HEK293T (cell line): ENCODE data around the gene TMEM263.

ENCODE experiments used
- CTCF ChIA-PET: fragments of 350-600 bp; formaldehyde crosslinking; extraction: SDS; loops from one replicate; lab custom pipeline; 2021; ENCODE audit warnings: antibody characterized with exemption, inconsistent platforms; lab: Yijun Ruan, JAX
- POLR2A ChIA-PET: fragments of 350-600 bp; formaldehyde crosslinking; extraction: SDS; loops from one replicate; lab custom pipeline; 2020; ENCODE audit warnings: antibody characterized with exemption, inconsistent platforms; lab: Yijun Ruan, JAX
- DNase-seq: peaks from one replicate; pipeline ENCODE4 v3.0.0; 2012; ENCODE audit warnings: mixed read lengths; ENCODE audit errors: extremely low spot score
- ARNT ChIP-seq: fragments of 450-650 bp; IDR thresholded peaks from 2 replicates; pipeline ENCODE4 v1.6.1; 2017; ENCODE audit warnings: mild to moderate bottlenecking
- BHLHE40 ChIP-seq: fragments of 450-650 bp; IDR thresholded peaks from 2 replicates; pipeline ENCODE4 v1.6.1; 2016; ENCODE audit warnings: mild to moderate bottlenecking, moderate library complexity, borderline replicate concordance
- CTBP1 ChIP-seq: fragments of 450-650 bp; IDR thresholded peaks from 2 replicates; pipeline ENCODE4 v1.6.1; 2016; ENCODE audit warnings: borderline replicate concordance
- ELF4 ChIP-seq: fragments of 450-650 bp; IDR thresholded peaks from 2 replicates; pipeline ENCODE4 v1.6.1; 2017; ENCODE audit warnings: antibody characterized with exemption
- FOXA1 ChIP-seq: fragments of 450-650 bp; IDR thresholded peaks from 2 replicates; pipeline ENCODE4 v1.6.1; 2016; ENCODE audit warnings: mild to moderate bottlenecking
- FOXK2 ChIP-seq: fragments of 450-650 bp; IDR thresholded peaks from 2 replicates; pipeline ENCODE4 v1.6.1; 2016; ENCODE audit warnings: mild to moderate bottlenecking
- FOXM1 ChIP-seq: fragments of 450-650 bp; IDR thresholded peaks from 2 replicates; pipeline ENCODE4 v1.6.1; 2017; ENCODE audit warnings: mild to moderate bottlenecking, borderline replicate concordance
- HDGF ChIP-seq: fragments of 450-650 bp; IDR thresholded peaks from 2 replicates; pipeline ENCODE4 v1.6.1; 2017; ENCODE audit warnings: antibody characterized with exemption, borderline replicate concordance
- L3MBTL2 ChIP-seq: fragments of 450-650 bp; conservative IDR thresholded peaks from 2 replicates; pipeline ENCODE4 v1.6.1; 2016; ENCODE audit warnings: mild to moderate bottlenecking
- LEF1 ChIP-seq: fragments of 450-650 bp; IDR thresholded peaks from 2 replicates; pipeline ENCODE4 v1.6.1; 2017; ENCODE audit warnings: mild to moderate bottlenecking, borderline replicate concordance
- NFRKB ChIP-seq: fragments of 450-650 bp; IDR thresholded peaks from 2 replicates; pipeline ENCODE4 v1.6.1; 2016; ENCODE audit warnings: mild to moderate bottlenecking, moderate library complexity
- SP1 ChIP-seq: fragments of 450-650 bp; IDR thresholded peaks from 2 replicates; pipeline ENCODE4 v1.6.1; 2017
- SUZ12 ChIP-seq: fragments of 450-650 bp; IDR thresholded peaks from 2 replicates; pipeline ENCODE4 v1.6.1; 2016; ENCODE audit warnings: mild to moderate bottlenecking
- TARDBP ChIP-seq: fragments of 450-650 bp; IDR thresholded peaks from 2 replicates; pipeline ENCODE4 v1.6.1; 2016
- ZNF384 ChIP-seq: fragments of 450-650 bp; IDR thresholded peaks from 2 replicates; pipeline ENCODE4 v1.6.1; 2016
- TF ChIP-seq, protein P1 (sequence below): fragments of 450-650 bp; IDR thresholded peaks from 2 replicates; pipeline ENCODE4 v1.6.1; 2016

The TMEM263 gene

DNA sequence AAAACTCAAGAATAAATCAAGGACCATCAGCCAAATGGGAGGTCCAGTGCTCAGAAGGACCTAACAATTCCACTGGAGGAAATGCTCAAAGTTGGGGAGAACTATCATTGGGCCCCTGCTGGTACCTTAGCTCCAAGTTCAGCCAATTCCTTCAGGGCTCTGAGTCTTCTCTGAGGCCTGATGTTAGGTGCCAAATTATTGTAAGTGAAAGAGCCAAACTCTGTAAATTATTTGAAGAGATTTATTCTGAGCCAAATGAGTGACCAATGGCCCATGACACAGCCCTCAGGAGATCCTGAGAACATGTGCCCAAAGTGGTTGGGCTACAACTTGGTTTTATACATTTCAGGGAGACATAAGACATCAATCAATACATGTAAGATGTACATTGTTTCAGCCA, 8.2 kb upstream of the TMEM263 start:
- ChIA-PET CTCF (interaction anchor here (0.7 kb wide), 1 partner anchor 132 kb away, joined by 5 read pairs; no protein-coding TSS in a partner anchor), POLR2A (no interaction called here)
- TF ChIP-seq L3MBTL2 (no peak), FOXA1 (no peak), FOXK2 (no peak)
- no peak for DNase-seq

DNA sequence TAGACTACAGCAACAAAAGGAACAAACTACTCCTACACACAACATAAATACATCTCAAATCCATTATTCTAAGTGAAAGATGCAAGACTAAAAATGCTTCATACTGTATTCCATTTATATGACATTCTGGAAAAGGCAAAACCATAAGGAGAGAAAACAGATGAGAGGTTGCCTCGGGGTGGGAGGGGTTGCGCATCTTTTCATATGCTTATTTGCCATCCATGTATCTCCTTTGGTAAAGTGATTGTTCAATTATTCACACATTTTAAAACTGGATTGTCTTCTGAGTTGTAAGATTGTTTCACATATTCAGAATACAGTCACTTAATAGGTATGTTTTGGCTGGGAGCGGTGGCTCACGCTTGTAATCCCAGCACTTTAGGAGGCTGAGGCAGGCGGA, 5.1 kb upstream of the TMEM263 start:
- no peak for DNase-seq
- TF ChIP-seq TARDBP: no peak
- TF ChIP-seq FOXA1: no peak
- TF ChIP-seq CTBP1: no peak
- TF ChIP-seq NFRKB: no peak
- no peak for TF ChIP-seq ZNF384
- no peak for TF ChIP-seq L3MBTL2
- no peak for TF ChIP-seq HDGF
- TF ChIP-seq, protein P1, sequence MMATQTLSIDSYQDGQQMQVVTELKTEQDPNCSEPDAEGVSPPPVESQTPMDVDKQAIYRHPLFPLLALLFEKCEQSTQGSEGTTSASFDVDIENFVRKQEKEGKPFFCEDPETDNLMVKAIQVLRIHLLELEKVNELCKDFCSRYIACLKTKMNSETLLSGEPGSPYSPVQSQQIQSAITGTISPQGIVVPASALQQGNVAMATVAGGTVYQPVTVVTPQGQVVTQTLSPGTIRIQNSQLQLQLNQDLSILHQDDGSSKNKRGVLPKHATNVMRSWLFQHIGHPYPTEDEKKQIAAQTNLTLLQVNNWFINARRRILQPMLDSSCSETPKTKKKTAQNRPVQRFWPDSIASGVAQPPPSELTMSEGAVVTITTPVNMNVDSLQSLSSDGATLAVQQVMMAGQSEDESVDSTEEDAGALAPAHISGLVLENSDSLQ: no peak
- TF ChIP-seq FOXK2: no peak
- no peak for TF ChIP-seq BHLHE40
- TF ChIP-seq SP1: no peak
- TF ChIP-seq SUZ12: no peak
- TF ChIP-seq ELF4: no peak
- no peak for TF ChIP-seq LEF1
- ChIA-PET CTCF (no interaction called here), POLR2A (no interaction called here)

DNA sequence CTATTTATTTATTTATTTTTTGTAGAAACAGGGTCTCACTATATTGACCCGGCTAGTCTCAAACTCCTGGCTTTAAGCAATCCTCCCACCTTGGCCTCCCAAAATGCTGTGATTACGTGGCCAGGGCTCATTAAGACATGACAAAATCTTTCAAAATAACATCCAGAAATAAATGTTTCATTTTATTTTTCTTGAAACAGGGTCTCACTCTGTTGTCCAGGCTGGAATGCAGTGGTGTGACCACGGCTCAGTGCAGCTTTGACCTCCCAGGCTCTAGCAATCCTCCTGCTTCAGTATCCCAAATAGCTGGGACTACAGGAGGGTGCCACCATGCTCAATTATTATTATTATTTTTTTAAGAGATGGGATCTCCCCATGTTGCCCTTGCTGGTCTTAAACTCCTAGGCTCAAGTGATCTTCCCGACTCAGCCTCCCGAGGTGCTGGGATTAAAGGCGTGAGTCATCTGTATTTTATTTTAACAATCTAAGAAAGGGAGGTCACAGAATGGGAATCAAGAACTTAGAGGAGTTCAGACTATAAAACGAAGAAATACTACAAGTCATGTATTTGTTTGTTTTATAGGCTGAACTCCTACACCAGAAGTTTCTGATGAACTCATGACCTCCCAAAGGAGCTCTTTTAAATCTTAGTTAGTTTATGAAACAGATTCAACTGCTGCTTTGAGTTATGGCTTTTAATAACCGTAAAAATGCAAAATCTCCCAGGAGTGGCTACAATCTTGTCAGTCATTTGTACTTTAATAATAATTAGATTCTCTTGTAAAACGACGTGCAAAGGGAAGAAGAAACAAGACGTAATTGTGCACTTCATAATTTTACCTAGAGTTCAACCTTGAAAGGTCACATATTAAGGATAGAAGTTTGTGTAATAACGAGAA, 2.1 kb upstream of the TMEM263 start:
- TF ChIP-seq FOXM1 (no peak), HDGF (no peak), TARDBP (no peak), LEF1 (no peak), SP1 (no peak), CTBP1 (no peak), ELF4 (no peak), NFRKB (no peak), FOXA1 (no peak), FOXK2 (no peak), ARNT (no peak), ZNF384 (no peak), SUZ12 (no peak), BHLHE40 (no peak), L3MBTL2 (no peak)
- TF ChIP-seq, protein P1: no peak
- no peak for DNase-seq
- ChIA-PET POLR2A (interaction anchor here (1.6 kb wide), 1 partner anchor 34 kb away, joined by 4 read pairs; the partner anchor contains the start of gene MTERF2), CTCF (no interaction called here)

DNA sequence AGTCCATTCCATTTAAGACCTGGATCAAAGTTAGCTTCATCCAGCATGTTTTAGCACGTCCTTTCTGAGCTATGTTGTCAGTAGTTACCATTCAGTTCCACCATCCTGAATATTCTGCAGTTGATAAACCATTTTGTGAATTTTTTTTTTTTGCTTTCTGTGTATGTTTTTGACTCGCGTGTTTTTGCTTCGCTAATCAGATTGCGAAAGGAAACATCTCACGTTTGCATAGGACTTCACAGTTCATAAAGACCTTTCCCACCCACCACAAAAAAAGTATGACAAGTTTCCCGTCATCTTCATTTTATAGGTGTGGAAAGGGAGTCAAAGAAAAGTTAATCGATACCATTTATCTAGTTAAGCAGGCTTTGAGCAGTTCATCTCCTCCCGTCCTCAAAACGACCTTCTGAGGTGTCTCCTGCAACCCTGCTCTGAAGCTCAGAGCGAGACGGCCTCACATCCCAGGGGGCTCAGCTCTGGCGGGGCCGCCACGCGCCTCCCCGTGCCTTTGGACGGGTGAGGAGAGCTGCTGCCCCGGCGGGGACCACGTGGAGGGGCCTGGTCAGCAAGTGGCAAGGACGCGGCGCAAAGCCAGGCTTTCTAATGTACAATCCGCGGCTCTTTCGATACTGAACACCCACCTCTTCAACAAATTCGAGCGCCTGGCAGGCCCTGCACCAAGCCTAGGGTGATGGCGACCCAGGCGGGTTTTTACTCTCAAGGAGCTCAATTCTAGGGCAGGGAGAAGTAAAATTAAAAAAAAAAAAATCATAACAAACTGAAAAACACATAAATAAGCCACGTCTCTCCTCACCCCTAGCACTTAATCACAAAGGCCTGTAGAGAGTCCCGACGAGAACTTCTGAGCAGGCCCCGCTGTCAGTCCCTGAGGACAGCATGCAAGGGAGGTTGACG, 988 bp upstream of the TMEM263 start:
- TF ChIP-seq FOXA1: no peak
- no peak for TF ChIP-seq SP1
- no peak for TF ChIP-seq SUZ12
- TF ChIP-seq, protein P1: peak; percentile 60
- TF ChIP-seq BHLHE40: no peak
- POLR2A ChIA-PET: interaction anchor here (2.1 kb wide), 1 partner anchor 139 kb away, joined by 10 read pairs; the partner anchor contains the start of gene CRY1
- CTCF ChIA-PET: no interaction called here
- DNase-seq: no peak

DNA sequence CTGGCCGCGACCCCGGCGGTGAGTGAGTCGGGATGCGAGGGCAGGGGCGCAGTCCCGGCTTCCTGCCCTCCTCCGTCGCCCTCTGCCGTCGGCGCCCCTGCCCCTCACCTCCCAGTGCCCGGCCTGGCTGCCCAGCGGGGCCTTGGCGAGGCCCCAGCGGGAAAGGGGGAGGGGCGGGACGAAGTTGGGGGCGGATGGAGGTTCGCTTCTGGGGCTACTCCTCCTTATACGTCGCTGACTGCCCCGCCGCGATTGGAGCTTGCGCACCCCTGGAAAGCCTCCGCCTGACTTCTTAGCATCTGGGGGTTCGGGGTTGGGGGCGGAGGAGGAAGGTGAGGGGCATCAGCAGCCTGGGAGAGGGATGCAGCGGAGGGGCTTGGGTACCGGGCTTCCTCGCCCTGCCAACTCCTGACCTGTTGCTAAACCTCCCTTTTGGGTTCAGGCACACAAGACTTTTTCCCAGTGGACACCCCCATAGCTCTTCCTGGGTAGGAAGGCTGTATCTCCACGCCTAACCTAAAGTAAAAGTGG, 406 bp downstream of the TMEM263 start:
- ChIA-PET POLR2A (interaction anchor here (0.6 to 2.1 kb wide), 12 partner anchors 9 to 599 kb away, joined by 3 to 16 read pairs (median 4); partner anchors contain the start of genes CRY1, MTERF2 and POLR3B), CTCF (interaction anchor here (0.6 kb wide), 1 partner anchor 115 kb away, joined by 5 read pairs; no protein-coding TSS in a partner anchor)
- TF ChIP-seq SP1 (no peak), L3MBTL2 (no peak), TARDBP (no peak), FOXM1 (no peak), CTBP1 (no peak), FOXA1 (no peak), ARNT (no peak), NFRKB (no peak), ZNF384 (no peak), FOXK2 (no peak), LEF1 (no peak), SUZ12 (no peak), HDGF (no peak), ELF4 (no peak), BHLHE40 (no peak)
- TF ChIP-seq, protein P1: no peak
- DNase-seq: no peak
